T-cell (primary cell): ENCODE measurements around the gene RNU5B-1. TPM values are rescaled to one million over a fixed set of nuclear protein-coding genes. Genes with fewer than 3 reads are reported as not detected.

Source experiments
- ATAC-seq, 4 experiments: fragments of 200-7000 bp in 3 of 4; fragments of 150-1000 bp in 1 of 4; cut with Tn5 transposase; replicated peaks in 1 of 4; 1 replicate in 3 of 4; 2 replicates in 1 of 4; pipeline ENCODE4 v1.10.0; 2021; ENCODE audit warnings: moderate library complexity in 3 of 4, mild to moderate bottlenecking in 2 of 4, moderate number of reproducible peaks in 1 of 4
- CTCF ChIA-PET, 2 donors: fragments of 300-600 bp; sonication (Branson Sonifier 250); formaldehyde crosslinking; loops; one replicate each; lab custom pipeline; 2022; ENCODE audit warnings: antibody characterized with exemption in 2 of 2; lab: Charles Lee
- POLR2A ChIA-PET, 2 donors: fragments of 300-600 bp; sonication (Branson Sonifier 250); formaldehyde crosslinking; loops; one replicate each; lab custom pipeline; 2022; ENCODE audit warnings: antibody characterized with exemption in 2 of 2; lab: Charles Lee
- DNase-seq, 35 experiments: peaks; one replicate each; pipeline versions ENCODE4 v3.0.0 to v3.0.0-alpha.2; 2013 to 2023
- H3K27ac ChIP-seq: one replicate; pipeline ENCODE4 v1.5.1; 2013; ENCODE audit warnings: low read length
- H3K27me3 ChIP-seq, 2 experiments: replicated peaks in 1 of 2; 1 replicate in 1 of 2; 2 replicates in 1 of 2; pipeline versions ENCODE4 v1.6.1 to v1.7.0; 2013; ENCODE audit warnings: low read length in 1 of 2, mixed read lengths in 1 of 2; ENCODE audit not compliant: control insufficient read depth in 2 of 2, insufficient read depth in 2 of 2; ENCODE audit errors: extremely low read depth in 1 of 2
- H3K36me3 ChIP-seq, 2 donors: 1 replicate in 1 of 2; 2 replicates in 1 of 2; pipeline versions ENCODE4 v1.6.1 to v1.7.0; 2013; ENCODE audit warnings: low read length in 1 of 2; ENCODE audit not compliant: control insufficient read depth in 2 of 2, insufficient read depth in 1 of 2; ENCODE audit errors: extremely low read depth in 1 of 2
- H3K4me1 ChIP-seq, 2 experiments: 1 replicate in 1 of 2; 2 replicates in 1 of 2; pipeline versions ENCODE4 v1.6.1 to v1.7.0; 2013; ENCODE audit warnings: low read length in 2 of 2, mixed read lengths in 1 of 2; ENCODE audit not compliant: insufficient read depth in 2 of 2, control insufficient read depth in 1 of 2; ENCODE audit errors: extremely low read depth in 1 of 2
- H3K4me3 ChIP-seq, 2 donors: 1 replicate in 1 of 2; 2 replicates in 1 of 2; pipeline versions ENCODE4 v1.5.1 to v1.7.0; 2013; ENCODE audit warnings: mild to moderate bottlenecking in 2 of 2, low read length in 1 of 2, moderate library complexity in 1 of 2; ENCODE audit not compliant: control insufficient read depth in 1 of 2; ENCODE audit errors: extremely low read depth in 1 of 2
- H3K9me3 ChIP-seq: 2 replicates; pipeline ENCODE4 v1.7.0; 2013
- H3K27ac Mint-ChIP-seq, 2 donors: one replicate each; pipeline ENCODE4 v1.8.0; 2020 to 2021; ENCODE audit warnings: mild to moderate bottlenecking in 2 of 2, mixed read lengths in 2 of 2
- H3K27me3 Mint-ChIP-seq, 2 donors: one replicate each; pipeline ENCODE4 v1.8.0; 2021 to 2022; ENCODE audit warnings: mixed read lengths in 2 of 2
- H3K36me3 Mint-ChIP-seq: one replicate; pipeline ENCODE4 v1.8.0; 2021; ENCODE audit warnings: mixed read lengths
- H3K4me1 Mint-ChIP-seq, 3 donors: one replicate each; pipeline ENCODE4 v1.8.0; 2020 to 2022; ENCODE audit warnings: mixed read lengths in 3 of 3, mild to moderate bottlenecking in 1 of 3
- H3K4me3 Mint-ChIP-seq, 3 donors: one replicate each; pipeline ENCODE4 v1.8.0; 2020 to 2022; ENCODE audit warnings: mild to moderate bottlenecking in 3 of 3, mixed read lengths in 3 of 3, moderate library complexity in 3 of 3
- H3K9me3 Mint-ChIP-seq, 3 donors: one replicate each; pipeline ENCODE4 v1.8.0; 2020 to 2022; ENCODE audit warnings: mixed read lengths in 3 of 3
- WGBS: methylation state at CpG from one replicate; pipeline ENCODE4 v1.1.5; 2013; ENCODE audit warnings: missing lambda C conversion rate; ENCODE audit not compliant: insufficient coverage; 5-methylcytosine and 5-hydroxymethylcytosine counted together
- total RNA-seq, 35 experiments: library from RNA in 6 of 35; stranded (reverse) in 6 of 35; fragments of 120-200 nt in 1 of 35; gene quantifications; one replicate each; pipeline versions ENCODE4 v1.2.1 to v1.2.4 and lab custom pipeline; 2013 to 2026

Gene RNU5B-1
- total RNA-seq, 5 donors from 2014 or later (not counting 1 experiment from before 2014, with no cell fraction given) = 27.0 to 34.4 (median 32.6) TPM; not detected in 2

GRCh38 chr15:65336493-65337435 is 32.3 kb downstream of the RNU5B-1 start:
- peaks cover 10 to 20% of the 10 kb centered on the region in 2 donors for H3K27me3 Mint-ChIP-seq
- H3K27ac ChIP-seq = no peak overlapping the region
- H3K27me3 ChIP-seq = peaks cover 0 to 49% of the 10 kb centered on the region in 2 experiments
- 62% methylated on average over 9 of the region's 21 CpGs for WGBS
- no peak overlapping the region for H3K27ac Mint-ChIP-seq
- no peak overlapping the region for H3K4me3 Mint-ChIP-seq
- no peak overlapping the region for H3K4me3 ChIP-seq
- no peak for DNase-seq
- CTCF ChIA-PET = no interaction called here
- ATAC-seq = no peak
- no peaks in the 10 kb centered on the region for H3K36me3 Mint-ChIP-seq
- H3K4me1 Mint-ChIP-seq = peaks cover 0 to 2% (median 0%) of the 10 kb centered on the region in 3 donors
- H3K9me3 Mint-ChIP-seq = no peaks in the 10 kb centered on the region
- POLR2A ChIA-PET = no interaction called here
- no peaks in the 10 kb centered on the region for H3K9me3 ChIP-seq
- no peaks in the 10 kb centered on the region for H3K36me3 ChIP-seq
- H3K4me1 ChIP-seq = no peaks in the 10 kb centered on the region

GRCh38 chr15:65337436-65338070 is 33.1 kb downstream of the RNU5B-1 start:
- Mint-ChIP-seq H3K27ac (no peak overlapping the region), H3K4me1 (peaks cover 0 to 2% (median 0%) of the 10 kb centered on the region in 3 donors), H3K27me3 (peaks cover 10 to 20% of the 10 kb centered on the region in 2 donors), H3K36me3 (no peaks in the 10 kb centered on the region), H3K4me3 (no peak overlapping the region), H3K9me3 (no peaks in the 10 kb centered on the region)
- ChIA-PET CTCF (interaction anchor here in 1 of 2 donors (0.5 kb wide), 1 partner anchor 17 kb away, joined by 3 read pairs; no protein-coding TSS in a partner anchor), POLR2A (no interaction called here)
- Histone ChIP-seq H3K9me3 (no peaks in the 10 kb centered on the region), H3K4me1 (no peaks in the 10 kb centered on the region), H3K4me3 (no peak overlapping the region), H3K36me3 (no peaks in the 10 kb centered on the region), H3K27me3 (peaks cover 0 to 51% of the 10 kb centered on the region in 2 experiments), H3K27ac (no peak overlapping the region)
- WGBS = 76% methylated on average over 2 of the region's 6 CpGs
- no peak for ATAC-seq
- no peak for DNase-seq

DNA sequence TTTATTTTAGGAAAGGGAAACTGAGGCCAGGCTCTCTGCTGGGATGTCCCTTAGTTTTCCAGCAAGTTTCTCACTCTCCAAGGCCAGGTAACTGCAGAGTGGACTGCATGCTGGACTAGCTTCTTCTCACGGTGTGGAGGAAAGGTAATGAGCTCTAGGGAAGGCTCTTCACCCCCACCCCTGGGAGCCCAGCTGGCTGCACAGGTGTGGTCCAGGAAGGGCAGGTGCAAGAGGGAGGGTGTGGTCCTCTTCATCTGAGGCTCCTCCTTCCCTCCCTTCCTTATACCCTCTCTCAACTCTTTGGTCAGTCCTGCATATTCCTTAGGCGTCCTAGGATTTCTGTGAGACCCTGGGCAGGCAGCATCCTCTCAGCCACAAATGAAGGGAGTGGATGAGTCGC is 33.9 kb downstream of the RNU5B-1 start:
- Mint-ChIP-seq H3K9me3 (no peaks in the 10 kb centered on the region), H3K4me3 (no peak overlapping the region), H3K4me1 (peaks cover 0 to 2% (median 0%) of the 10 kb centered on the region in 3 donors), H3K27me3 (peaks cover 13 to 20% of the 10 kb centered on the region in 2 donors), H3K36me3 (no peaks in the 10 kb centered on the region), H3K27ac (no peak overlapping the region)
- ChIA-PET CTCF (interaction anchor here (0.5 to 1.1 kb wide), 2 partner anchors 18 kb away, joined by 3 read pairs; no protein-coding TSS in a partner anchor), POLR2A (no interaction called here)
- Histone ChIP-seq H3K27me3 (peaks cover 0 to 50% of the 10 kb centered on the region in 2 experiments), H3K36me3 (no peaks in the 10 kb centered on the region), H3K4me1 (no peaks in the 10 kb centered on the region), H3K9me3 (no peaks in the 10 kb centered on the region), H3K4me3 (no peak overlapping the region), H3K27ac (no peak overlapping the region)
- 40% methylated on average over 1 of the region's 3 CpGs for WGBS
- no peak for DNase-seq
- no peak for ATAC-seq

GRCh38 chr15:65338823-65339222 is 34.3 kb downstream of the RNU5B-1 start:
- no peak overlapping the region for H3K27ac Mint-ChIP-seq
- peaks cover 0 to 46% of the 10 kb centered on the region in 2 experiments for H3K27me3 ChIP-seq
- peaks cover 13 to 20% of the 10 kb centered on the region in 2 donors for H3K27me3 Mint-ChIP-seq
- no peak overlapping the region for H3K4me3 ChIP-seq
- H3K36me3 ChIP-seq = no peaks in the 10 kb centered on the region
- no peak for DNase-seq
- no peaks in the 10 kb centered on the region for H3K4me1 ChIP-seq
- no peaks in the 10 kb centered on the region for H3K9me3 Mint-ChIP-seq
- CTCF ChIA-PET = interaction anchor here in 1 of 2 donors (1.1 kb wide), 1 partner anchor 19 kb away, joined by 3 read pairs; no protein-coding TSS in a partner anchor
- H3K9me3 ChIP-seq = no peaks in the 10 kb centered on the region
- no peaks in the 10 kb centered on the region for H3K36me3 Mint-ChIP-seq
- POLR2A ChIA-PET = no interaction called here
- 90% methylated on average over 3 of the region's 8 CpGs for WGBS
- H3K4me3 Mint-ChIP-seq = no peak overlapping the region
- H3K27ac ChIP-seq = no peak overlapping the region
- H3K4me1 Mint-ChIP-seq = peaks cover 0 to 2% (median 0%) of the 10 kb centered on the region in 3 donors
- ATAC-seq = no peak

DNA sequence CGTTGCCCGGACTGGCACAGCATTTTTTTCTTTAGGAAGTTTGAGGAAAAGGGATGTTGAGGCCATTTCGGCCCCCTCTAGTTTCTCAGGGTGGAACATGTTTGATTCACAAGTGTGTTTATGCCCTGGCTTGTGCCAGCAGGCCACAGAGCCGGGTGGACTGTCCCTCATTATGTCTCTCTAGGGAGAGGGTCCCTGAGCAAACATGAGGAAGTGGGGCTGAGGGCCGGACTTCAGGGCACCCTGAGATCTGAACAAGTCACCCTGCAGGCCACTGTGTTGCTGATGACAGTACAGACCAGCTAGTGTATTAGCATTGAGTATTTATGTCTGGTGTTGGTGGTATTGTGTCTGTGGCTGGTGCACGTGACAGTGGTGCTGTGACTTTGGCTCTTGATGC is 34.9 kb downstream of the RNU5B-1 start:
- POLR2A ChIA-PET = no interaction called here
- H3K4me1 ChIP-seq = no peaks in the 10 kb centered on the region
- no peaks in the 10 kb centered on the region for H3K9me3 Mint-ChIP-seq
- no peaks in the 10 kb centered on the region for H3K9me3 ChIP-seq
- no peak overlapping the region for H3K4me3 Mint-ChIP-seq
- H3K27me3 Mint-ChIP-seq = peaks cover 13 to 16% of the 10 kb centered on the region in 2 donors
- 49% methylated on average over 4 of the region's 6 CpGs for WGBS
- H3K36me3 Mint-ChIP-seq = no peaks in the 10 kb centered on the region
- peaks cover 0 to 2% (median 0%) of the 10 kb centered on the region in 3 donors for H3K4me1 Mint-ChIP-seq
- no peak overlapping the region for H3K27ac Mint-ChIP-seq
- CTCF ChIA-PET = interaction anchor here in 1 of 2 donors (1.1 kb wide), 1 partner anchor 19 kb away, joined by 3 read pairs; no protein-coding TSS in a partner anchor
- H3K27me3 ChIP-seq = peaks cover 0 to 44% of the 10 kb centered on the region in 2 experiments
- DNase-seq = no peak
- no peaks in the 10 kb centered on the region for H3K36me3 ChIP-seq
- no peak overlapping the region for H3K27ac ChIP-seq
- ATAC-seq = no peak
- H3K4me3 ChIP-seq = no peak overlapping the region

GRCh38 chr15:65339920-65340319 is 35.4 kb downstream of the RNU5B-1 start:
- no peaks in the 10 kb centered on the region for H3K36me3 Mint-ChIP-seq
- H3K27ac Mint-ChIP-seq = no peak overlapping the region
- DNase-seq (no peak), ATAC-seq (no peak)
- ChIA-PET POLR2A (no interaction called here), CTCF (no interaction called here)
- H3K9me3 ChIP-seq = no peaks in the 10 kb centered on the region
- no peaks in the 10 kb centered on the region for H3K9me3 Mint-ChIP-seq
- no peak overlapping the region for H3K27ac ChIP-seq
- H3K36me3 ChIP-seq = no peaks in the 10 kb centered on the region
- H3K4me1 ChIP-seq = no peaks in the 10 kb centered on the region
- H3K27me3 Mint-ChIP-seq = peaks cover 13 to 16% of the 10 kb centered on the region in 2 donors
- WGBS = 18% methylated on average over 2 of the region's 7 CpGs
- peaks cover 0 to 2% (median 0%) of the 10 kb centered on the region in 3 donors for H3K4me1 Mint-ChIP-seq
- H3K4me3 ChIP-seq = no peak overlapping the region
- no peak overlapping the region for H3K4me3 Mint-ChIP-seq
- peaks cover 0 to 44% of the 10 kb centered on the region in 2 experiments for H3K27me3 ChIP-seq
